ENCODE results near the gene TNS2. TPM values are rescaled to one million over a fixed set of nuclear protein-coding genes. Genes with fewer than 3 reads are reported as not detected.

TNS2 gene
- total and polyA plus RNA-seq, 2 of the 13 experiments (the other 11 are each of a cell fraction or from before 2014, with no cell fraction given), result 8.9 to 20.4 TPM

DNA sequence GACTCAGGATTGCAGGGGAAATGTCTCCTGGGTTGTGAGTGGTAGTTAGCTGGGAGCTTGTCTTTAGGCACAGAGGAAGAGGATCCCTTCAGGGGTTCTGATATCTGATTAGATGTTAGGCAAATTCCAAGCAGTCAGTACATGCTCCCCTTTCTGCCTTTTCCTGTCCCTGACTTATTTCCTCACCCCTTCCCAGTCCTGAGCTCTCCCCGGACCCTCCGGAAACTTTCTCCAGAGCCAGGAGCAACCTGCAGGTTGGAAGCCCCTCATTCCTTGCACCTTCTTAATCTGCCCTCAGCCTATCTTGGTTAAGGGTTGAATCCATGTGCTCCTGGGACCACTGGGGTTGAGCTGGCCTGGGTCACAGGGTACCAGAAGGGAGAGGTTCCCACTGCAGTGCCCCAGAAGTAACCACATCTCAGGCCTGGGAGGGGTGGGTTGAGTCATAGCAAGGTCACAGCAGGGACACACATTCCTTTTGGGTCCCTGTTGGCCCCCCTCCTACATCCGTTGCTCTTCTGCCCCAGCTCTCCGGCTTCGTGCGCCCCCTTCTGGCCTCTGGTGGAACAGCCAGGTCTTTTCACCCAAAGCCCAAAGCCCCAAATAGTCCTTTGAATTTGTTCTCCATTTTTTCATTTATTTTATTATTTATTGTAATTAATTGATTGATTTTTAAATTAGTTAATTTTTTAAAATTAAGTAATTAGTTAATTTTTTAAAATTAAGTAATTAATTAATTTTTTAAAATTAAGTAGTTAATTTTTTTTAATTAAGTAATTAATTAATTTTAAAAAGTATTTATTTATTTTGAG is 49.4 kb downstream of the TNS2 start (continued):
- no peak for TF ChIP-seq MTA3 (CRISPR knock-in tag; IDR thresholded peaks at IDR 0.05)
- TF ChIP-seq, protein P1, sequence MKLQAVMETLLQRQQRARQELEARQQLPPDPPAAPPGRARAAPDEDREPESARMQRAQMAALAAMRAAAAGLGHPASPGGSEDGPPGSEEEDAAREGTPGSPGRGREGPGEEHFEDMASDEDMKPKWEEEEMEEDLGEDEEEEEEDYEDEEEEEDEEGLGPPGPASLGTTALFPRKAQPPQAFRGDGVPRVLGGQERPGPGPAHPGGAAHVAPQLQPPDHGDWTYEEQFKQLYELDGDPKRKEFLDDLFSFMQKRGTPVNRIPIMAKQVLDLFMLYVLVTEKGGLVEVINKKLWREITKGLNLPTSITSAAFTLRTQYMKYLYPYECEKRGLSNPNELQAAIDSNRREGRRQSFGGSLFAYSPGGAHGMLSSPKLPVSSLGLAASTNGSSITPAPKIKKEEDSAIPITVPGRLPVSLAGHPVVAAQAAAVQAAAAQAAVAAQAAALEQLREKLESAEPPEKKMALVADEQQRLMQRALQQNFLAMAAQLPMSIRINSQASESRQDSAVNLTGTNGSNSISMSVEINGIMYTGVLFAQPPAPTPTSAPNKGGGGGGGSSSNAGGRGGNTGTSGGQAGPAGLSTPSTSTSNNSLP (IDR thresholded peaks at IDR 0.05; ENCODE audit: low read depth, low read length), result 0 out of 2 replicates have a peak, but pooled peaks have one; percentile 15
- TF ChIP-seq ZNF839 (CRISPR knock-in tag; IDR thresholded peaks at IDR 0.05; ENCODE audit: borderline replicate concordance), result no peak
- TF ChIP-seq, protein P2, sequence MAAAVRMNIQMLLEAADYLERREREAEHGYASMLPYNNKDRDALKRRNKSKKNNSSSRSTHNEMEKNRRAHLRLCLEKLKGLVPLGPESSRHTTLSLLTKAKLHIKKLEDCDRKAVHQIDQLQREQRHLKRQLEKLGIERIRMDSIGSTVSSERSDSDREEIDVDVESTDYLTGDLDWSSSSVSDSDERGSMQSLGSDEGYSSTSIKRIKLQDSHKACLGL (CRISPR knock-in tag; IDR thresholded peaks at IDR 0.05), result no peak
- TF ChIP-seq SMC3 (IDR thresholded peaks at IDR 0.05; ENCODE audit: low read length), result peak; percentile 86
- TF ChIP-seq CHCHD3 (CRISPR knock-in tag; IDR thresholded peaks at IDR 0.05), result no peak
- peak; percentile 31; the same call in 1 of the 2 replicates for TF ChIP-seq MTA1 (CRISPR knock-in tag; IDR thresholded peaks at IDR 0.05; ENCODE audit: borderline replicate concordance)
- TF ChIP-seq BCL6 (CRISPR knock-in tag; IDR thresholded peaks at IDR 0.05), result 0 out of 2 replicates have a peak, but pooled peaks have one; percentile 20
- TF ChIP-seq CCAR2 (optimal IDR thresholded peaks at IDR 0.05; ENCODE audit: low read depth, low read length), result no peak
- TF ChIP-seq, protein P3, sequence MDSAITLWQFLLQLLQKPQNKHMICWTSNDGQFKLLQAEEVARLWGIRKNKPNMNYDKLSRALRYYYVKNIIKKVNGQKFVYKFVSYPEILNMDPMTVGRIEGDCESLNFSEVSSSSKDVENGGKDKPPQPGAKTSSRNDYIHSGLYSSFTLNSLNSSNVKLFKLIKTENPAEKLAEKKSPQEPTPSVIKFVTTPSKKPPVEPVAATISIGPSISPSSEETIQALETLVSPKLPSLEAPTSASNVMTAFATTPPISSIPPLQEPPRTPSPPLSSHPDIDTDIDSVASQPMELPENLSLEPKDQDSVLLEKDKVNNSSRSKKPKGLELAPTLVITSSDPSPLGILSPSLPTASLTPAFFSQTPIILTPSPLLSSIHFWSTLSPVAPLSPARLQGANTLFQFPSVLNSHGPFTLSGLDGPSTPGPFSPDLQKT (CRISPR knock-in tag; IDR thresholded peaks at IDR 0.05; ENCODE audit: borderline replicate concordance), result no peak
- no peak for TF ChIP-seq SOX6 (IDR thresholded peaks at IDR 0.05)
- peak; percentile 28; the same call in 1 of the 2 replicates for TF ChIP-seq SOX6 (CRISPR knock-in tag; IDR thresholded peaks at IDR 0.05)
- peak; percentile 50; the same call in 1 of the 2 replicates for TF ChIP-seq ZNF230 (CRISPR knock-in tag; IDR thresholded peaks at IDR 0.05)
- TF ChIP-seq FOSL2 (CRISPR knock-in tag; IDR thresholded peaks at IDR 0.05), result peak; percentile 94
- no peak for TF ChIP-seq ZNF549 (CRISPR knock-in tag; IDR thresholded peaks at IDR 0.05)
- no peak for TF ChIP-seq TBL1XR1 (IDR thresholded peaks at IDR 0.05; ENCODE audit: borderline replicate concordance, low read length, partially characterized antibody)
- TF ChIP-seq, protein P4, sequence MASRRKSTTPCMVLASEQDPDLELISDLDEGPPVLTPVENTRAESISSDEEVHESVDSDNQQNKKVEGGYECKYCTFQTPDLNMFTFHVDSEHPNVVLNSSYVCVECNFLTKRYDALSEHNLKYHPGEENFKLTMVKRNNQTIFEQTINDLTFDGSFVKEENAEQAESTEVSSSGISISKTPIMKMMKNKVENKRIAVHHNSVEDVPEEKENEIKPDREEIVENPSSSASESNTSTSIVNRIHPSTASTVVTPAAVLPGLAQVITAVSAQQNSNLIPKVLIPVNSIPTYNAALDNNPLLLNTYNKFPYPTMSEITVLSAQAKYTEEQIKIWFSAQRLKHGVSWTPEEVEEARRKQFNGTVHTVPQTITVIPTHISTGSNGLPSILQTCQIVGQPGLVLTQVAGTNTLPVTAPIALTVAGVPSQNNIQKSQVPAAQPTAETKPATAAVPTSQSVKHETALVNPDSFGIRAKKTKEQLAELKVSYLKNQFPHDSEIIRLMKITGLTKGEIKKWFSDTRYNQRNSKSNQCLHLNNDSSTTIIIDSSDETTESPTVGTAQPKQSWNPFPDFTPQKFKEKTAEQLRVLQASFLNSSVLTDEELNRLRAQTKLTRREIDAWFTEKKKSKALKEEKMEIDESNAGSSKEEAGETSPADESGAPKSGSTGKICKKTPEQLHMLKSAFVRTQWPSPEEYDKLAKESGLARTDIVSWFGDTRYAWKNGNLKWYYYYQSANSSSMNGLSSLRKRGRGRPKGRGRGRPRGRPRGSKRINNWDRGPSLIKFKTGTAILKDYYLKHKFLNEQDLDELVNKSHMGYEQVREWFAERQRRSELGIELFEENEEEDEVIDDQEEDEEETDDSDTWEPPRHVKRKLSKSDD (CRISPR knock-in tag; IDR thresholded peaks at IDR 0.05; ENCODE audit: low read depth), result no peak
- 0 out of 2 replicates have a peak, but pooled peaks have one; percentile 45 for TF ChIP-seq ZNF614 (CRISPR knock-in tag; IDR thresholded peaks at IDR 0.05; ENCODE audit: borderline replicate concordance)
- no peak for TF ChIP-seq ZNF7 (CRISPR knock-in tag; IDR thresholded peaks at IDR 0.05)
- peak; percentile 40; the same call in 1 of the 2 replicates for TF ChIP-seq HNF4A (CRISPR knock-in tag; IDR thresholded peaks at IDR 0.05)
- no peak for TF ChIP-seq ZNF619 (CRISPR knock-in tag; IDR thresholded peaks at IDR 0.05)
- peak; percentile 37 for TF ChIP-seq ASH2L (IDR thresholded peaks at IDR 0.05; ENCODE audit: insufficient read length, low read depth, low read length)
- peak; percentile 79 for TF ChIP-seq ZBTB7B (CRISPR knock-in tag; IDR thresholded peaks at IDR 0.05)
- TF ChIP-seq ZNF781 (CRISPR knock-in tag; IDR thresholded peaks at IDR 0.05; ENCODE audit: borderline replicate concordance, not compliant biosample characterization), result no peak
- TF ChIP-seq JUN (CRISPR knock-in tag; IDR thresholded peaks at IDR 0.05), result 0 out of 2 replicates have a peak, but pooled peaks have one; percentile 35

Data from HepG2 (cell line).